NCI-H510A treated with DMSO at 0.1 percent for 48 hours (cell line): ENCODE measurements around the gene CACTIN.
"Not testable (repeated sequence)": the region's sequence is repeated elsewhere in the genome, so short reads cannot be mapped to it uniquely, and the experiment has no call there.

Experiments
- DNase-seq: peaks from one replicate; lab custom pipeline; 2025; lab: John Stamatoyannopoulos, UW

The CACTIN gene

GRCh38 chr19:3586707-3587346 is 39.8 kb downstream of the CACTIN start:
- DNase-seq = no peak

- no peak for DNase-seq
Measured at GRCh38 chr19:3586127-3586626, 40.4 kb downstream of the CACTIN start.

- DNase-seq = no peak
Measured at GRCh38 chr19:3585301-3586126, 41.1 kb downstream of the CACTIN start, which contains the start of gene GIPC3. TSS of gene GIPC3 (plus strand) at chr19:3585478. CDS start at chr19:3585598, 120 bp downstream.

- not testable (repeated sequence) for DNase-seq
Measured at GRCh38 chr19:3584036-3584802, 42.4 kb downstream of the CACTIN start.

GRCh38 chr19:3581792-3582191 is 44.8 kb downstream of the CACTIN start:
- not testable (repeated sequence) for DNase-seq

- DNase-seq = no peak
Measured at GRCh38 chr19:3580156-3580934, 46.2 kb downstream of the CACTIN start.

- DNase-seq = no peak
Measured at GRCh38 chr19:3578390-3578789, 48.2 kb downstream of the CACTIN start.

GRCh38 chr19:3577723-3578344 is 48.8 kb downstream of the CACTIN start:
- DNase-seq = no peak

GRCh38 chr19:3576696-3577443 is 49.7 kb downstream of the CACTIN start:
- DNase-seq = no peak

- no peak for DNase-seq
Measured at GRCh38 chr19:3575949-3576673, 50.5 kb downstream of the CACTIN start.

- no peak for DNase-seq
Measured at GRCh38 chr19:3575260-3575741, 51.3 kb downstream of the CACTIN start.

- peak; percentile 13 for DNase-seq
Measured at GRCh38 chr19:3573858-3574637, 52.5 kb downstream of the CACTIN start.

GRCh38 chr19:3573162-3573857 is 53.3 kb downstream of the CACTIN start:
- DNase-seq = no peak

GRCh38 chr19:3572855-3573161 is 53.8 kb downstream of the CACTIN start, which contains the start of gene HMG20B:
TSS of gene HMG20B (plus strand) at chr19:3572944. CDS start at chr19:3573310, 366 bp downstream.
- no peak for DNase-seq

- DNase-seq = peak; percentile 85
Measured at GRCh38 chr19:3572132-3572854, 54.3 kb downstream of the CACTIN start.

GRCh38 chr19:3570606-3571011 is 56.0 kb downstream of the CACTIN start:
- DNase-seq = no peak

GRCh38 chr19:3570042-3570441 is 56.5 kb downstream of the CACTIN start:
- DNase-seq = not testable (repeated sequence)
